Measurements from ENCODE around the gene AOC3. TPM values are rescaled to one million over a fixed set of nuclear protein-coding genes. Genes with fewer than 3 reads are reported as not detected.
"Not testable (repeated sequence)": the region's sequence is repeated elsewhere in the genome, so short reads cannot be mapped to it uniquely, and the experiment has no call there.

AOC3 gene
- total and polyA plus RNA-seq, 7 experiments from 2014 or later, result 0.98 to 2.0 (median 1.1) TPM; not detected in 2

DNA sequence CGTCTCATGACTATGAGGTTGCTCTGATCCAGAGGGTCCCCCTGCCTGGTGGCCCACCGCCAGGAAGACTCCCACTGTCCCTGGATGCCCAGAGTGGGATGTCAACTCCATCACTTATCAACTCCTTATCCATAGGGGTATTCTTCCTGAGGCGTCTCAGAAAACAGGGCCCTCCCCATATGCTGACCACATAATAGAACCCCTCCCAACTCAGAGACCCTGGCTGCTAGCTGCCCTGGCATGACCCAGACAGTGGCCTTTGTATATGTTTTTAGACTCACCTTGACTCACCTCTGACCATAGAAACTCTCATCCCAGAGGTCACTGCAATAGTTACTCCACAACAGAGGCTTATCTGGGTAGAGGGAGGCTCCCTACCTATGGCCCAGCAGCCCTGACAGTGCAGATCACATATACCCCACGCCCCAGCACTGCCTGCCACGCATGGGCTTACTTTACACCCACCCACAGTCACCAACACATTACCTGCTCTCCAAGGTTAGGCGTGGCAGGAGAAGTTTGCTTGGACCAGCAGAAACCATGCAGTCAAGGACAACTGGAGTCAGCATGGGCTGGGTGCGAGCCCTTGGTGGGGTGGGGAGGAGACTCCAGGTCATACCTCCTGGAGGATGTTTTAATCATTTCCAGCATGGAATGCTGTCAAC, 47.3 kb downstream of the AOC3 start:
- DNase-seq (no peak), ATAC-seq (no peak)
- Histone ChIP-seq H3K27me3 (ENCODE audit: control insufficient read depth in 2 of 2, insufficient read depth in 2 of 2, low read length in 2 of 2) (no peaks in the 10 kb centered on the region), H3K27ac (ENCODE audit: low read depth, low read length) (no peak overlapping the region), H3K9me3 (ENCODE audit: control insufficient read depth in 2 of 3, low read length in 3 of 3) (no peaks in the 10 kb centered on the region), H3K4me1 (ENCODE audit: control insufficient read depth in 2 of 2, insufficient read depth in 2 of 2, low read length in 2 of 2) (no peaks in the 10 kb centered on the region), H3K4me3 (ENCODE audit: low read length) (no peak overlapping the region), H3K36me3 (ENCODE audit: control insufficient read depth in 2 of 3, insufficient read depth in 3 of 3, low read length in 3 of 3) (no peaks in the 10 kb centered on the region)
- Mint-ChIP-seq H3K36me3 (no peaks in the 10 kb centered on the region), H3K4me1 (peaks cover 0 to 3% (median 0%) of the 10 kb centered on the region in 7 donors), H3K4me3 (no peak overlapping the region), H3K27me3 (peaks cover 0 to 21% (median 11%) of the 10 kb centered on the region in 5 donors), H3K9me3 (no peaks in the 10 kb centered on the region), H3K27ac (no peak overlapping the region)
- CTCF ChIA-PET, result no interaction called here
- intact Hi-C loops (cut with micrococcal nuclease), result no loop called here
- POLR2A ChIA-PET, result no interaction called here

DNA sequence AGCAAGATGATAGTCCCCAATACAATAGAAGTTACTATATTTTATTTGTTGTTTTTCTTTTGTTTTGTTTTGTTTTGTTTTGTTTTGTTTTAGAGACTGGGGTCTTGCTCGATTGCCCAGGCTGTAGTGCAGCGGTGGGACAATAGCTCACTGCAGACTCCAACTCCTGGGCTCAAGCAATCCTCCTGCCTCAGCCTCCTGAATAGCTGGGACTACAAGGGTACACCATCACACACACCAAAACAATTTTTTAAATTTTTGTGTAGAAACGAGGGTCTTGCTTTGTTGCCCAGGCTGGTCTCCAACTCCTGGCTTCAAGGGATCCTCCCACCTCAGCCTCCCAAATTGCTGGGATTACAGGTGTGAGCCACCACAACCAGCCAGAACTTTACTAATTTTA, 49.0 kb downstream of the AOC3 start:
- CTCF ChIA-PET; intact Hi-C loops (cut with micrococcal nuclease); H3K4me3 ChIP-seq (ENCODE audit: low read length); H3K27me3 ChIP-seq (ENCODE audit: control insufficient read depth in 2 of 2, insufficient read depth in 2 of 2, low read length in 2 of 2); H3K9me3 Mint-ChIP-seq; H3K27ac ChIP-seq (ENCODE audit: low read depth, low read length); H3K36me3 ChIP-seq (ENCODE audit: control insufficient read depth in 2 of 3, insufficient read depth in 3 of 3, low read length in 3 of 3); ATAC-seq; H3K27ac Mint-ChIP-seq; POLR2A ChIA-PET; DNase-seq; H3K4me1 Mint-ChIP-seq; H3K9me3 ChIP-seq (ENCODE audit: control insufficient read depth in 2 of 3, low read length in 3 of 3); H3K4me1 ChIP-seq (ENCODE audit: control insufficient read depth in 2 of 2, insufficient read depth in 2 of 2, low read length in 2 of 2); H3K4me3 Mint-ChIP-seq; H3K36me3 Mint-ChIP-seq: not testable (repeated sequence)
- H3K27me3 Mint-ChIP-seq, result peaks cover 0 to 21% (median 7%) of the 10 kb centered on the region in 5 donors

DNA sequence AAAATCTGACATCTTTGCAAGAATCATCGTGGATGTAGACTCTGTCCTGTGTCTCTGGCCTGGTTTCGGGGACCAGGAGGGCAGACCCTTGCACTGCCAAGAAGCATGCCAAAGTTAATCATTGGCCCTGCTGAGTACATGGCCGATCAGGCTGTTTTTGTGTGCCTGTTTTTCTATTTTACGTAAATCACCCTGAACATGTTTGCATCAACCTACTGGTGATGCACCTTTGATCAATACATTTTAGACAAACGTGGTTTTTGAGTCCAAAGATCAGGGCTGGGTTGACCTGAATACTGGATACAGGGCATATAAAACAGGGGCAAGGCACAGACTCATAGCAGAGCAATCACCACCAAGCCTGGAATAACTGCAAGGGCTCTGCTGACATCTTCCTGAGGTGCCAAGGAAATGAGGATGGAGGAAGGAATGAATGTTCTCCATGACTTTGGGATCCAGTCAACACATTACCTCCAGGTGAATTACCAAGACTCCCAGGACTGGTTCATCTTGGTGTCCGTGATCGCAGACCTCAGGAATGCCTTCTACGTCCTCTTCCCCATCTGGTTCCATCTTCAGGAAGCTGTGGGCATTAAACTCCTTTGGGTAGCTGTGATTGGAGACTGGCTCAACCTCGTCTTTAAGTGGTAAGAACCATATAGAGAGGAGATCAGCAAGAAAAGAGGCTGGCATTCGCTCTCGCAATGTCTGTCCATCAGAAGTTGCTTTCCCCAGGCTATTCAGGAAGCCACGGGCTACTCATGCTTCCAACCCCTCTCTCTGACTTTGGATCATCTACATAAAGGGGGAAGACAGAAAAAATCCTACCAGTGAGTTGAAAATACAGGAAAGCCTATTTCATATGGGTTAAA, 49.7 kb downstream of the AOC3 start, which contains the start of gene G6PC1:
Gene G6PC1 (plus strand): TSS at position 340 of the 872 bp plus-strand sequence. CDS start 78 bp downstream, at position 418.
- H3K4me1 ChIP-seq (ENCODE audit: control insufficient read depth in 2 of 2, insufficient read depth in 2 of 2, low read length in 2 of 2), result no peaks in the 10 kb centered on the region
- H3K9me3 ChIP-seq (ENCODE audit: control insufficient read depth in 2 of 3, low read length in 3 of 3), result no peaks in the 10 kb centered on the region
- Mint-ChIP-seq H3K4me1 (no peaks in the 10 kb centered on the region), H3K27ac (no peak within 1 kb of the TSS), H3K27me3 (peaks cover 0 to 21% (median 7%) of the 10 kb centered on the region in 5 donors), H3K4me3 (no peak within 1 kb of the TSS), H3K36me3 (no peaks in the 10 kb centered on the region), H3K9me3 (no peaks in the 10 kb centered on the region)
- intact Hi-C loops (cut with micrococcal nuclease), result no loop called here
- no peaks in the 10 kb centered on the region for H3K36me3 ChIP-seq (ENCODE audit: control insufficient read depth in 2 of 3, insufficient read depth in 3 of 3, low read length in 3 of 3)
- no peak within 1 kb of the TSS for H3K27ac ChIP-seq (ENCODE audit: low read depth, low read length)
- ChIA-PET CTCF (no interaction called here), POLR2A (no interaction called here)
- no peaks in the 10 kb centered on the region for H3K27me3 ChIP-seq (ENCODE audit: control insufficient read depth in 2 of 2, insufficient read depth in 2 of 2, low read length in 2 of 2)
- no peak within 1 kb of the TSS for H3K4me3 ChIP-seq (ENCODE audit: low read length)
- no peak for DNase-seq
- no peak for ATAC-seq

- H3K4me3 ChIP-seq (ENCODE audit: low read length), result no peak overlapping the region
- POLR2A ChIA-PET, result no interaction called here
- Mint-ChIP-seq H3K4me1 (no peaks in the 10 kb centered on the region), H3K9me3 (no peaks in the 10 kb centered on the region), H3K36me3 (no peaks in the 10 kb centered on the region), H3K27me3 (peaks cover 0 to 21% (median 8%) of the 10 kb centered on the region in 5 donors), H3K27ac (no peak overlapping the region), H3K4me3 (no peak overlapping the region)
- H3K27ac ChIP-seq (ENCODE audit: low read depth, low read length), result no peak overlapping the region
- CTCF ChIA-PET, result no interaction called here
- no peaks in the 10 kb centered on the region for H3K9me3 ChIP-seq (ENCODE audit: control insufficient read depth in 2 of 3, low read length in 3 of 3)
- ATAC-seq (no peak), DNase-seq (no peak)
- no peaks in the 10 kb centered on the region for H3K36me3 ChIP-seq (ENCODE audit: control insufficient read depth in 2 of 3, insufficient read depth in 3 of 3, low read length in 3 of 3)
- no peaks in the 10 kb centered on the region for H3K27me3 ChIP-seq (ENCODE audit: control insufficient read depth in 2 of 2, insufficient read depth in 2 of 2, low read length in 2 of 2)
- no peaks in the 10 kb centered on the region for H3K4me1 ChIP-seq (ENCODE audit: control insufficient read depth in 2 of 2, insufficient read depth in 2 of 2, low read length in 2 of 2)
- intact Hi-C loops (cut with micrococcal nuclease), result no loop called here
These were observed 50.7 kb downstream of the AOC3 start for GRCh38 chr17:42901535-42902229.

DNA sequence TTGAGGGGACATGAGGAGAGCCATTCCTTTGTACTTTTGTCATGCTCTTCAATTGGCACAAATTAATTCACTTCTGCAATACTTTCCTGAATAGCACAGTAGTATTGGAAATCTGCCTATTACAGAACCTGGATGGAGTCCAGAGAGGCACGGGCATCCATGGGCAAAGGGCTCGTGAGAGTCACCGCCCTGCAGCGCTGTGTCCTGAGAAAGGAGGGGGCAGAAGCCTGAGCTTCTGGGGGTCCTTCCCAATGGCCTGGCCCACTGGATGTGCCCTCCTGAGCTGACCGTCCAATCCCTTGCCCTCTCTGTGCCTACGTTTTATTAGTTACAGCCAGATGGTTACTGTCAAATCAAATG, 53.1 kb downstream of the AOC3 start:
- no peaks in the 10 kb centered on the region for H3K9me3 Mint-ChIP-seq
- intact Hi-C loops (cut with micrococcal nuclease), result no loop called here
- no peak overlapping the region for H3K27ac Mint-ChIP-seq
- no peak overlapping the region for H3K4me3 Mint-ChIP-seq
- DNase-seq (no peak), ATAC-seq (no peak)
- POLR2A ChIA-PET, result no interaction called here
- Histone ChIP-seq H3K4me1 (ENCODE audit: control insufficient read depth in 2 of 2, insufficient read depth in 2 of 2, low read length in 2 of 2) (no peaks in the 10 kb centered on the region), H3K36me3 (ENCODE audit: control insufficient read depth in 2 of 3, insufficient read depth in 3 of 3, low read length in 3 of 3) (no peaks in the 10 kb centered on the region), H3K27me3 (ENCODE audit: control insufficient read depth in 2 of 2, insufficient read depth in 2 of 2, low read length in 2 of 2) (no peaks in the 10 kb centered on the region), H3K27ac (ENCODE audit: low read depth, low read length) (no peak overlapping the region), H3K9me3 (ENCODE audit: control insufficient read depth in 2 of 3, low read length in 3 of 3) (no peaks in the 10 kb centered on the region), H3K4me3 (ENCODE audit: low read length) (no peak overlapping the region)
- CTCF ChIA-PET, result no interaction called here
- H3K4me1 Mint-ChIP-seq, result no peaks in the 10 kb centered on the region
- H3K27me3 Mint-ChIP-seq, result peaks cover 0 to 24% (median 7%) of the 10 kb centered on the region in 5 donors
- H3K36me3 Mint-ChIP-seq, result no peaks in the 10 kb centered on the region

DNA sequence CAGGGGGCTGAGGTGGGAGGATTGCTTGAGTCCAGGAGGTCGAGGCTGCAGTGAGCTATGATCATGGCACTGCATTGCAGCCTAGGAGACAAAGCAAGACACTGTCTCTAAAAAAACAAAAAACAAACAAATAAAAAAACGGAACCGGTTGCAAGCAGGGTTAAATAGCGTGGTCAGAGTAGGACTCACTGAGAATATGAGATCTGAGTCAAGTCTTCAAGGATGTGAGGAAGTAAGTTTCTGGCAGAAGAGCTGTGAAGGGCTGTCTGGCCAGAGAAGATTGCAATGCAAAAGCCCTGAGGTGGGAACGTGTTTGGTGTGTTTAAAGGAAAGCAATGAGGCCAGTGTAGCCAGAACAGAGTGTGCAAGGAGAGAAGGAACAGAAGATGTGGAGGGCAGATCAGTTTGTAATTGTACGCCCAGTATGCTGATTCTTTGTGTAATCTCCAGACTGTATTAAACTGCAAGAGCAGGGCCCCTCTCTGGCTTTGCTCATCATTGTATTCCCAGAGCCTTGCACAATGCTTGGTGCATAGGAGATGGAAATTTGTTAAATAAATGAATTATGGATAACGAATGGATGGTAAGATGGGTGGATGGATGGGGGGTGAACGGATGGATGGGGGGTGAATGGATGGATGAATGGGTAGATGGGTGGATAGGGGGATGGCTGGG, 55.9 kb downstream of the AOC3 start:
- no peak for DNase-seq
- no peak overlapping the region for H3K4me3 Mint-ChIP-seq
- Histone ChIP-seq H3K27me3 (ENCODE audit: control insufficient read depth in 2 of 2, insufficient read depth in 2 of 2, low read length in 2 of 2) (no peaks in the 10 kb centered on the region), H3K4me1 (ENCODE audit: control insufficient read depth in 2 of 2, insufficient read depth in 2 of 2, low read length in 2 of 2) (no peaks in the 10 kb centered on the region), H3K4me3 (ENCODE audit: low read length) (no peak overlapping the region), H3K27ac (ENCODE audit: low read depth, low read length) (no peak overlapping the region), H3K9me3 (ENCODE audit: control insufficient read depth in 2 of 3, low read length in 3 of 3) (no peaks in the 10 kb centered on the region), H3K36me3 (ENCODE audit: control insufficient read depth in 2 of 3, insufficient read depth in 3 of 3, low read length in 3 of 3) (no peaks in the 10 kb centered on the region)
- ChIA-PET CTCF (no interaction called here), POLR2A (no interaction called here)
- H3K27me3 Mint-ChIP-seq, result peaks cover 0 to 13% (median 8%) of the 10 kb centered on the region in 5 donors
- H3K9me3 Mint-ChIP-seq, result no peaks in the 10 kb centered on the region
- H3K27ac Mint-ChIP-seq, result no peak overlapping the region
- H3K4me1 Mint-ChIP-seq, result no peaks in the 10 kb centered on the region
- intact Hi-C loops (cut with micrococcal nuclease), result no loop called here
- H3K36me3 Mint-ChIP-seq, result no peaks in the 10 kb centered on the region
- no peak for ATAC-seq

Measured in naive thymus-derived CD4-positive, alpha-beta T cell (primary cell).